Adrenal gland (tissue), 5 donors: ENCODE data around the gene ZNF655.

Experiments
- CTCF ChIP-seq, 6 experiments: fragments of 450-650 bp in 4 of 6; fragments of 200-600 bp in 2 of 6; sonication (generic) in 1 of 6; IDR thresholded peaks; 1 replicate in 5 of 6; 2 replicates in 1 of 6; pipeline versions ENCODE4 v1.5.1 to v1.8.0; 2016 to 2021; ENCODE audit warnings: antibody characterized with exemption in 6 of 6, mild to moderate bottlenecking in 2 of 6, moderate library complexity in 1 of 6
- POLR2A ChIP-seq, 2 donors: fragments of 450-650 bp; IDR thresholded peaks; one replicate each; pipeline ENCODE4 v1.6.1; 2017; ENCODE audit warnings: antibody characterized with exemption in 2 of 2, mild to moderate bottlenecking in 2 of 2, moderate library complexity in 1 of 2
- donor health status: DM: no; HTN: no; CAD: no.

- no peak for TF ChIP-seq CTCF (IDR thresholded peaks at IDR 0.05)
- TF ChIP-seq POLR2A (IDR thresholded peaks at IDR 0.05): no peak
Observed at GRCh38 chr7:99624484-99624883, 66.0 kb downstream of the ZNF655 start.
